HG02884 (cell line): ENCODE measurements around the gene PTPRM.

ENCODE experiments used
- ATAC-seq: cut with Tn5 transposase; IDR thresholded peaks from one replicate; pipeline ENCODE4 v1.9.1; 2021; ENCODE audit warnings: mild to moderate bottlenecking, moderate library complexity; ENCODE audit not compliant: unreplicated experiment

PTPRM gene

DNA sequence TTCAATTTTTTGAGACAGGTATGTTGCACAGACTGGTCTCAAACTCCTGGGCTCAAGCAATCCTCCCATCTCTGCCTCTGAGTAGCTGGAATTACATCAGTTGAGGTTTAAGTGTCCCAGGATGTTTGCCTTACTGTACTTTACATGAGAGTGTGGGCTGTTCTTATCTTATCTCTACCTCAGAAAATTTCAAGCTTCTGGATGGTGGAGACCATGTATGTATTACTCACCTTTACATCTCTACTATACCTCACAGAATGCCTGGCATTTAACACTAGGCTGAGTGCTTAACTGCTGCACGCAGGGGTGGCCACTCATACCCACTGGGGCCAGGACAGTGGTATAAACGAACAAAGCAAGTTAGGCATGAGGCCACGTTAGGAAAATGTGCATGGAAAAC is 770.1 kb downstream of the PTPRM start:
- no peak for ATAC-seq

DNA sequence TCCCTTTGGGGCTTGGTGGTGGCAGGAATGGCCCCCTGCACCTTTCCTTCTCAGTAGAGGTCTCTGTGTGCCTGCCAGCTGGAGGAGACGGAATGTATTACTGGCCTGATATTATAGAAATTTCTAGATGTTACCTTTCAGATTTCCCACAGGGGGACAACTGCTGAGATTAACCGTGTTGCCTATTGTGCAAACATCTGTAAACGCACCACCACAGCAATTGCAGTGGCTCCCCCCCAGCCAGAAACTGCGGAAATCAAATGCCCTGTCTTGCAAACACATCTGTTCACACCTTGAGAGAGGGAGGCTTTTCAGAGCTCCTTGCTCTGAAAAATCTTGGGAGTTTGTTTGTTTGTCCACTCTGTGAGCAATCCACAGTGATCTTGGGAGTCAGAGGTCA is 772.1 kb downstream of the PTPRM start:
- no peak for ATAC-seq

DNA sequence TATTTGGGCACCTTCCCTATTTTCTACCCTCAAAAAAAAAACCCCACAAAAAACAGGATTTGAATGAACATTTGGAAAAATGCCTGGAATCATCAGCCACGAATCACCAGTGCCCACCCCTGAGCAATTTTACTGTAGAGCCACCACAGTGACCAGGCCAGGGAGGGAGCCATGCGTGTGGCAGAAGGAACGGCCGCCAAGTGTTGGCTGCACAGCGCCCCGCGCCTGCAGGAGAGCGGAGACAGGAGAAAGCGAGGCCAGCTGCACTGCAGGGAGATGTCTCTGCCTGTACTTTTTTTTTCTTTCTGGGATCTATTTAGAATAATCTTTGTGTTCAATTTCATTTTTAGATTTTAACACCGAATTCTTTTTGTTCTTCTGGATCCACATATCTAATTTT is 772.8 kb downstream of the PTPRM start:
- ATAC-seq = no peak

DNA sequence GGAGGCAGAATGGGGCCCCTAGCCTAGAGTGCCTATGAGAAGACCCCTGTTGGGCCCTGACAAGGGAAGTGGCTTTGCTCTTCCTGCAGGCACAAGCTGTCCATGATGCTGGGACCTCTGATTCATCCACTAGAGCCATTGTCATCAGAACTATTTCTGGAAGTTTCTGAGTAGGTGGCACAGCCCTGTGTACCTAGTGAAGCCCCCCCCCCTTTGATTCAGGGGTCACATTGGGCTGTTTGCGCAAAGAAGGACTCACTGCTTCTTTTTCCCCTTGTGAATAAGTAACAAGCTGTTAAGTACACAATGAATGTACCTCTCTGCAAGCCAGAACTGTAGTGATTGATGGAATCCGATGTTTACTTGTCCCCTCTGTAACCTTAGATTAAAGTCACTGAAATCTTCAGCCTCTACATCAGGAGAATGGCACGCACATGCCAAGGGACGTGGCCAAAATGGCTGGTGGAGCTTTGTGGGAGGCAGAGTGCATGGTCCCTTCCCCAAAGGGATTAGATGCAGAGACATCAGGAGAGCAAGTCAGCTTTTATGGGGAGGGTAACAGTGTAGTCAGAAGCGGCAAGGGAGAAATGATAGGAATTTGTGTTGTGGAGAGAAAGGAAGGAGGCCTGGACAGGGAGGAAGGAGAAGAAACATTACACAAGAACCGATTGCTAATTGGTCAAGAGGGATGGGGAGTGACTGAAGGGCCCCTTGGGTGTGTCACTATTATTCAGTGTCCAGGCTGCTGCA is 774.5 kb downstream of the PTPRM start:
- no peak for ATAC-seq

DNA sequence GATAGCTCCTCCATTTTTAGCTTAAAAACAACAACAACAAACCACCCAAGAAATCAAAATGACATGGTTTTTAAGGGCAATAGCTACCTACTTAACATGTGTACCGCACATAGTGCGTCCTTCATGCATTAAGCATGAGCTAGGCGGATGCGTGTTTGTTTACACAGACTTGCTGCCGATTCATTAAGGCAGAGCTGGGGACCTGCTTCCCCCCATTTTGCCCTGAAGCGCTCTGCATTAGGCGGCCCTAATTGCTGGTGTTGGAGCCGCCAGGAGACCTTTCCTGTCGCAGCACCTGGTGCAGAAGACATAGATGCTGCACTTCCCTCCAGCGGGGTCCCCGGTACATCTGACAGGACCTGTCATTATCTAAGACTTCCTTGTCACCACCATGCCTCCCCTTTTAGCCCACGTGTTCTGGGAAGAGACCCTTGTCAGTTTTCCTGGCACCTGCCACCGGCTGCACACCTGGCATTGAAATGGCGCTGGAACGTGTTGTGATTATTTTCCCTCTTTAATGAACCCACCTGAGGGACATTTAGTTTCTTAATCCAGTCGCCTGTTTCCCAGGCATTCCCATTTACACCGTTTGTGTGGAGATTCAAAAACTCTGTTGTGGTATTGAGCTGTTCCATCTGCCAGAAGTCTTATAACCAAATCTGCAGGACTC is 781.1 kb downstream of the PTPRM start:
- no peak for ATAC-seq

DNA sequence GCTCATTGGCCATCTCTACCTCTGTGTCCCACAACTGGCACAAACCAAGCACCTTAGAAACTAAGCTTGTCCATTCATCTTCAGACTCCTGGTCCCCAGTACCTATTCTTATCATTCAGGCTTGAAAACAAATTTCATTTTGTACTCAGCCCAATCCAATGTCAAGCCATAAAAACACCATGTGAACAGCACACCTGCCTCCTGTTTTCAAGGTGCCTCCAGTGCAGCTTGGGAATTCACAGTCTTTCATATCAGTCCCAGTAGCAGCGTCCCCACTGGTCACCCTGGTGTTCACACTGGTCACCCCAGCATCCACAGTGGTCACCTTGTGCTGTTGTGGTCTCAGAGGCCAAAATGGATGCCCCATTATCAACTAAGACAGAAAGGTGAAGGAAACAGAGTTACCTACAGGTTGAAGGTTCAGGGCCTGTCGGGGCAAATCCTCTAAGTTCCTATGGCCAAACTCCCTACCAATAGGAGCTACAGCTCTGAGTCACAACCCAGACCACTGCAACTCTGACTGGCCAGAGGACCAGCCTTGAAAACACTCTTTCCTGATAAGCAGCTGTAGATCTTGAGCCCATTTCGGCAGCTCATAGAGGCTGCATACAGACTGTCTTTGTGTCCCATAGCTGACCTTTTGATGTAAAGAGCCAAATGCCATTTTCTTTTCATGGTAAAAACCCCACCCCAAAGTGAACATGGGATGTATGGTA is 782.6 kb downstream of the PTPRM start:
- ATAC-seq = no peak

DNA sequence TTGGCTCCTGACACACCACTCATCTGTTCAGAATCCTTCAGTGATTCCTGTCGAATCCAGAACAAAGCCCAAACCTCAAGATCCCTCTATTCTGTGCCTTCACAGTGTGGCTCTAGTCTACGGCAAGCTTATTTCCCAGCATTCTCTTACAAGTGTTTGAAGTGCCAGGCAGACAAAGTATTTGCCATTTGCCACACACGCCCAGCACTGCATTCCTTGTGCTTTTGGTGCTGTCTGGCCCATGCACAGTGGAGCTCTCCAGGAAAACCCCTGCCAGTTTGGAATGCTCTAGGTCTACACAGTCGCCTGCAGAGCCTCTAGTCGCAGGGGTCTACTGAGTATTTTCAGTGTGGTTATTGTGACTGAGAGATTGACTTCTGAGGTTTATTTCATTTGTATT is 783.5 kb downstream of the PTPRM start:
- ATAC-seq = no peak

DNA sequence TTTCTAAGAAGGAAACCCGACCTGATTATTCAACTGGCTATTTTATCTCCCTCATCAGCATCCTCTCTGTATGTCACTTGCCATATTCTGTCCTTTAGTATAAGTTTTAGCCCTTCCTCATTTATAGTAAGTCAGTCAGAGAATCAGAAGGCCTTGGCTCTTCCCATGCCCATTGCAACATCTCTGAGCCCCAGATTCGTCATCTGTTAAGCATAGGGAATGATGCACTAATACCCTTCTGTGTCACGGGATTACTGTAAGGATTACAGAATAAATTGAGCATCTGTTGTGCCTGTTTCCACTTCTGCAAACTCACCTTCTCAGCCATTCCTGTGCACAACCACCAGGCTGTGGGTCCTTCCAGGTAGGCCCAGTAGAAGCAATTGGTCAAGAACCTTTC is 784.0 kb downstream of the PTPRM start:
- no peak for ATAC-seq

DNA sequence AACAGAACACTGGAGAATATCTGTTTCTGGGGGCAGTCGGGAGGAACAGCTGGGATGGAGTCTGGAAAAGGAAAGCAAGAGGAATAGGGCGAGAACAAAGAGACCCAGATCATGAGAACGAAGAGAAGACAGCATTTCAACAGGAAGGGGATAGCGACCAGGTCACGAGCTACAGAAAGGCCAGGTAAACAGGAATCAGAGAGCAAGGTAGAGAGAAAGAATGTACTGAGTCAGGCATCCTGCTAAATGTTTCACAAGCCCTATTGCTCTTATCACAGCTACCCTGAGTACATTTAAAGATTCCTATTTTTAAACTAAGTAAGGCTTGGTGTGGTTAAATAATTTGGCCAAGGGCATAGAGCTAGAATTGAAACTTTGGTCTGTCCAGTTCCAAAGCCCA is 787.2 kb downstream of the PTPRM start:
- no peak for ATAC-seq

DNA sequence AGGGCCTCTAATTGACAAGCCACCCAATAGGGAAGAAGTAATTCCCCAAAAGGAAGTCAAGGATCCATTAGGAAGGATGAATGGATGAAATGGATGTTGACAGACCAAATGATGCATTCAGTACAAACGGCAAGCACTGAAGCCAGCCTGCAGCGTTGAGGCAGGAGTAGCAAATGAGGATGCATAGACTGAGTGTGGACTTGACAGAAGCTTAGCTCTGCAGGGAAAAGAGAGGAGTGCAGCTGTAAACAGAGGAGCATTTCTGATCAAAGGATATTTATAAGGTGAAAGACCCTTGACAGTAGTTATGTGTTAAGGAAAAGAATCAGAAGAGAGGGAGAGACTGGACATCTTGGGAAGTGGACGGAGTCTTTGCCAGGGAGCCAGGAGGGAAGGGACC is 788.9 kb downstream of the PTPRM start:
- no peak for ATAC-seq

DNA sequence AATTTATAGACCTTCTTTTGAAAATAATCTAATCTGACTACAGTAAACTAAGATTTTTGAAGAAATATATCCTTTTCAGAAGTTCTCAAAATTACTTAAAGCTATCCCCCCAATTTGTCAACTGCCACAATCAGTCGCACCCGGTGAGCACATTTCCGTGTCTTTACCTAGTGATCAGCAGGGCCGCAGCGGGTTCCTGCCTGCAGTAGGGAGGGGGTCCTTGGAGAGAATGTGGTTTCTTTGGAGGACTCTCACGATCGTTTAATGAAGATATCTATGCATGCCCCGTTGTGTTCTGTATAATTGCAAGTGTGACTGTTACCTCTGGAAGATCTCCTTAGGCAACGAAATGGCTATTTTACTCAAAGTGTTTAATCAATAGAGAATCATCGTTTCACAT is 790.2 kb downstream of the PTPRM start:
- no peak for ATAC-seq

DNA sequence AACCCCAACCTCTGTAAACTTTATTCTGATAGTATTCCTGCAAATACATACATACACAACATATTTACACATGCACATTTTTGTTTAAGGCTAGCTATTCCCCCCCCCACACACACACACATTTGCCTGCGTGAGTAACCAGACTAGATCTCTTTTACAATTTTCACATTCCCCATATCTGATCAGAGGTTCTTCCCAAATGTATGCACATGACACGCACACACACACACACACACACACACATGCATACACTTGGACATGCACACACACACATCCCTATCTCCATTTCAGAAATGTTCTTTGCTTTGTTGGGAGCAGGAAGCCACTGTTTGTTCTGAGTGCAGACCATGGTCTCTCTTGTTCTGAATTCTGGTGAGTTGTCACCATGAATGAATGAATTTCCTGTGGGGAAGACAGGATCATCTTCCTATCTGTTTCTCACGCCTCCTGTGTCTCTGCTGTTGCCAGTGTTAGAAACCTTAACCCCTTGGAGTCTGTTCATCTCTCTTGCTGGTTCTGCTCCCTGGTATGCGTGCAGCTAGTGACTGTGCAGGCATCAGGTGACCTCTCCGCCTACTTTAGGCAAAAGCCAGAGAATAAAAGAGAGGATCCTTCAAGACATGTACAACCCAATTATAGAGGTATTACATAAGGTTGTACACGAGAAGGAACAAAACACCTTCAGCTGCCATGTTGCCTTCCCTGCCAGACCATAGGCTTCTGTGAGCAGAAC is 791.1 kb downstream of the PTPRM start:
- no peak for ATAC-seq

DNA sequence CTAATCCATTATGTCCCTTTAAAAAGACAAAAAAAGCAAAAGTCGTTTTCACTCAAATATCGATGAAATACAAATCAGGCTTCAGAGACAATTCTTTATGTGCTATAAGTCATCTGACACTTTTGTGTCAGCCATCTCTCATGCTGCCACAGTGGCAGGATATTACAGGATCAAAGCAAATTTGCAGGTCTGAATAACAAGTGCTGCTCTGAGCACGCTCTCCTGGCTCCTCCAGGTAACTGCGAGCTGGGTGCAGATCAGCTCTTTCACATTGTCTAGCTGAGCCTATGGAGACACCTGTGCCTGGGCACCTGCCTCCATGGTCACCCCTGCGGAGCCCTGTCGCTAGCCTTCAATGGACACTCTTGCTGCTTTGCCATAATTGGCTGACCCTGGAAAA is 792.0 kb downstream of the PTPRM start:
- no peak for ATAC-seq

DNA sequence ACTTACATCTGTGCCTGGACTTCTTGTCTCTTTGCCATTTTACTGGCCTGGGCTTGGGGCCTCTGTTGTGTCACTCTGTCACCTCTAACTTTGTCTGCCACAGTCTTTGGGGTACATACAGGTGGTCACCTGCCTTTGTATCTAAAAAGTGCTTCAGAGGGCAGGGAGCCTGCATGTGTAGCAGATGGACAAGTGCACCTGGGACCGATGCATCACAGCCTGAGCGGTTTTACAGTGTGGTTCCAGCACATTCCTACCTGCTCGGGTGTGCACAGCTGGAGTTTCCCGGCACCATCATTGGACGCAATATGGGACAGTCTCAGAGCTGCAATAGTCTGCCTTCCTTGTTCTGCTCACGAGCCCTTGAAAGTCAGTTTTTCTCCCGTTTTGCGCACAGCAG is 792.4 kb downstream of the PTPRM start:
- ATAC-seq = no peak

DNA sequence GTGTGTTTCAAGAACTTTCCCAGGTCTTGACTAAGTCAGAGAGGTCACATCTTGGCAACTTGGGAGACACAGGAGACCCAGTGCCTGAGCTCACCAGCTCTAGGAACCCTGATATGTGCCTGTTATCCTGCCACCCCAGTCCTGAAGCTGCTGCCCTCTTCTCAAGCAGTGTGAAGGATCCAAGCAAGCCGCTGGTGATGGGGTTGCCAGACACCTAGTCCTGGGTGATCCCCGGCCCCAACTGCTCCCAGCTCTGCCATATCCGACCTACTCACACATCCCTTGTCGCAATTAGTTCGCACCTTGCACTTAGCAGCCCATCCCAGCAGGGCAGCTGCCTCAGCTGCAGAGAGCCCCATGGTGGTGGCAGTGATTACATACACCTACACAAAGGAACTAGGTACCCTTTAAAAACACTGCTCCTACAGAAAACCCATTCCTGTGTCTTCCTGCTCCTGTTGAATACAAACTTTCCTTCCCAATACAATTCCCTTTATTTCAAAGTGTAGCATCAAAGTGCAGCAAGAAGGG is 794.9 kb downstream of the PTPRM start:
- ATAC-seq = no peak

DNA sequence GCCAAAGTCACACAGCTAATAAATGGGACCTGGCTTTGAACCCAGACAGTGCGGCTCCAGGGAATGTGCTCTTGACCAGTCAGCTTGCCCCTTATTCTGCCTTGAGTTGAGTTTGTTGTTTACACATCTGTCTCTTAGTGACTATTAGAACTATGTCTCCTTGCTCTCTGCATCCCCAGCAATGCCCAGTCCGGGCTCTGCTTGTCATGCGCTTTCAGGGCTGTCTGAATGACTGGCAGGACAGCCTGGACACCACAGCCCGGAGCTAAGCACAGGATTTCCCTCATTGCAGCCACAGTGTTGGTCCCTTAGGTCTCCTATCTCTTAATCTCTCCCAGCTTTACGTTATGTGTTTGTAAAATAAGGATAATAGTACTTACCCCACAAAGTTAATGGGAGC is 795.7 kb downstream of the PTPRM start:
- ATAC-seq = no peak

DNA sequence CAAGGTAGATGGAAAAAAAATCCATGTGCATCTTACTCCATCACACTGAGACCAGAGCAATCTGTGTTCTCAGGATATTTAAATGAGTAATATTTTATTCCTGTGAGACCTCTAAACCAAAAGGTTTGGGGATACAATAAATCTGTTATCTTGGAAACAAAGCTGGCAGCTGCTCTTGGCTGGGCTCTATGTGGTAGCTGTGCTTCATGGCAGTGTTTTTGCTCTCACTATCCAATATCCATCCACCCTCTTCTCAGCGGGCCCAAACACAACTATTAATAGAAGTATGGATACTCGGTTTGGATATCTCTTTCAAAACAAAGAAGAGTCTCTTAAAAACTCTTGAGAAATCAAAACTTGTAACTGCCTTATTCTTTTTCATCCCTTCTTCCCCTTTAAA is 797.3 kb downstream of the PTPRM start:
- ATAC-seq = no peak

DNA sequence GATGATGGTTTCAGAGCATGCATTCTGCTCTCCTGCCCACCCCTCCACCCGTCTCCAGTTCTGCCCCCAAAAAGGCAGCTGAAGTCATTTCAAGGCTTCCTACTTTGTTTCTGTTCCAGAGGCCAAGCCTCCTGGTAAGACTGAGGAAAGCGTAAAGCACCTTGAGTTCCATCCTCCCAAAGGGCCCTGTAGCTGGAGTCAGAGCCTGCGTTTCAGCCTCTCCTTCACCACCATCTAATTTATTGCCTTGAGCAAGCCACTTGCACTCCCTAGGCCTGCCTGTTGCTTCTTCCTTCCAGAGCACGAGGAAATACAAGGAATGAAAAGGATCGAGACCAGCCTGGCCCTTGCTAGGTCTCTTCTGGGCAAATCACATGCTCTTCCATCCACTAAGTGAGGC is 797.9 kb downstream of the PTPRM start:
- ATAC-seq = no peak

DNA sequence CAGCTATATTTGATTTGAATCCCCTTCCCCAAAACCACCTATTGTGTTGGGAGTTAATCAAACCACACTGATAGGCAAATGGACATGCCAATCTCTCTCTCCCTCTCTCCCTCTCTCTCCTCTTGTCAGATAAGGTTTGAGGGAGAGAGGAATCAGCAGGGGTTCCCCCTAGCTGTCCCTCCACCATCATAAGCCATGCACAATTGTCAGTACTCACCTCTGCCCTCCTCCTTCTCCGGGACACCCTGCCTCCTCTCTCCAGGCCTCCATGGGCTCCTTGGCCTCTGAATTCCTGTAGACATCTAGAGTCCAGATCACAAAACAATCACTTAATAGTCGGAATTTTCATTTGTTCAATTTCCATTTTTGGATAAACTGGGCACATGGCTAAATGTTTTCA is 798.4 kb downstream of the PTPRM start:
- ATAC-seq = no peak

DNA sequence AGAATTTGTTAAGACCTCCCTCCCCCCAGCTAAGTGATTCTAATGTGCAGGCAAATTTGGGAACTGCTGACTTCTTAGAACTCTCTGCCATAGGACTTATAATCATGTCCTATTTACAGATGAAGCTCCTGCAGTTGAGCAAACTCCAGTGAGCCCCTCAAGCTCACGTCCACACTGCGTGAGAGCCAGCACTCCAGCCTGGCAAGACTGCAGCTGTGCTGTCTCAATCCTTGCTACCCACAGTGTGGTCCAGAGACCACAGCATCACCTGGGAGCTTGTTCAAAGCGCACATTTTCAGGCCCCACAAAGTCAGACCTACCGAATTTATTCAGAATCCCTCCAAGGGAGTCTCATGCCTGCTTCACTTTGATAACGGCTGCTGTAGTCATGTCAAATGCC is 799.0 kb downstream of the PTPRM start:
- no peak for ATAC-seq

DNA sequence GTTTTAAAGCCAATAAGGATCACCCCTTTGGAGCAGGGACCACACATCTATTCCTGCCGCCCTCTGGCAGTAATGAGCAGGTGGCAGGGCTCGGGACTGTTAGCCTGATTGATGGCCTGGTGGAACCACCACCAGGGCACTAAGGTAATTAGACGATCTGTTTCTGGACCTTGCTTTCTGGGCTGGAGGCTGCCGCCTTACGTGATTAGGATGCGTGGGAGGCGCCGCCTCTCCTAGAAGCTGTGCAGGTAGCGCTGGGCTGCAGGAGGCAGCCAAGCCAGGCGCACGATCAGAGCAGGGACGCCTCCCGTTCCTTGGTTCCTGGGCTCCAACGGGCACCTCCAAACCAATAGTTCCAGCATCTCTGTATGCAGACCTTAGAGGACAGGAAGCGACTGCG is 799.5 kb downstream of the PTPRM start:
- ATAC-seq = no peak
